CD1c-positive myeloid dendritic cell (primary cell): ENCODE data around the gene MACROH2A1.

ENCODE experiments used
- DNase-seq: peaks from one replicate; pipeline ENCODE4 v3.0.0-alpha.2; 2016; ENCODE audit errors: extremely low spot score

MACROH2A1 gene

DNA sequence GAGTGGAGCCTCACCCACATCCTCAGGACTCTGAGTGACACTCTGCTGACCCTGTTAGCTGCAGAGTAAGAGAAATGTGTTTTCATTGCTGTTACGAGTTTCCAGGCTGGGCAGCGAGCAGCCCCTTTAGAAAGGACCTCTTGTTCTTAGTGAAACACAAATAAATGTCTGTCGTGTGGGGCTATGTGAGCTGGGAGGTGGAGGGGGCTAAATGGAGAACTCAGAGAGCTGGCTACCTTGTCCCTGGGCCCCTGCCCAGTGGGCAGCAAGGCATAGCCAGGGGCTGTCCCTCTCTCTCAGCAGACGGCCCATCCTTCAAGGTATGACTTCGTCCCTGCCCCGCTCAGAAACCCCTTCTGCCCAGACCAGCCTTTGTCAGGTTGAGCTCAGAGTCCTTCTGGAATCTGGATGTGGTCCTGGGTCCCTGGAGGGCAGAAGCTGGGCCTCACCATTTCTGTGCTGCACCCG, 38.0 kb upstream of the MACROH2A1 start:
- DNase-seq = no peak

DNA sequence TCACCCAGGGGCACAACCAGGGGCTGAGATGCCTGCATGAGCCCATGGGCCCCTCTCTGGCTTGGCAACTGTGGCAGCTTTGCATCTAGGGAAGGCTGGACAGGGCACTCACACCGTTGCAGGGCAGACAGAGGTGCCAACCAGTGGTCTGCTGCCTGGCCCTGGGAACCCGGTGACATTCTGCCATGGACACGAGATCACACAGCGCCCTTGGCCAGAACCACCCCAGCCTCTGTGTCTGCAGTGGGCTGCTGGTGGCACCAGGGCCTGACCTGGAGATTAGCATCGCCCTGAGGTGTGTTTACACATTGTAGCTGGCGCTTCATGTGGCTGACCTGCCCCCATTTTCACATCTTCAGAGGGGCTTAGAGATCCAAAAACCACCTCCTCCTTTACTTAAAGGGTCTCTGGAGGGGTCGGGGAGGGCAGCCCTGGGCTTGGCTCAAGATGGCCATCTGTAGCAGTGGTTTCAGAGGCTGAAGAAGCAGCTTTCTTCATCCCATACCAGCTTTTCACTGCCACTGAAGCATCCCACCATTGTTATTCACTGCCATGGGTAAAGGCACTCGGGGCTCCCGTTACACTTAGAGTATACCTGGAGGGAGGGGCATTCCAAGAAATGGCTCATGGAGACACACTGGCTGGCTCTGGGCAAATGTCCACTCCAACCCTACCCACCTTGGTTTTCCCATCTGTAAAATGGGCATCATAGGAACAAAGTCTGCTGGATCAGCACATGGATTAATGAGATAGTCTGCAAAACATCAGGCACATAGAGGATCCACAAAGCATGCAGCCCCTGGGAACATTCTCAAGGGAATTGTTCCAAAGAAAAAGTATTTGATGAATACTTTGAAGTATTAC, 36.7 kb upstream of the MACROH2A1 start:
- DNase-seq = no peak

DNA sequence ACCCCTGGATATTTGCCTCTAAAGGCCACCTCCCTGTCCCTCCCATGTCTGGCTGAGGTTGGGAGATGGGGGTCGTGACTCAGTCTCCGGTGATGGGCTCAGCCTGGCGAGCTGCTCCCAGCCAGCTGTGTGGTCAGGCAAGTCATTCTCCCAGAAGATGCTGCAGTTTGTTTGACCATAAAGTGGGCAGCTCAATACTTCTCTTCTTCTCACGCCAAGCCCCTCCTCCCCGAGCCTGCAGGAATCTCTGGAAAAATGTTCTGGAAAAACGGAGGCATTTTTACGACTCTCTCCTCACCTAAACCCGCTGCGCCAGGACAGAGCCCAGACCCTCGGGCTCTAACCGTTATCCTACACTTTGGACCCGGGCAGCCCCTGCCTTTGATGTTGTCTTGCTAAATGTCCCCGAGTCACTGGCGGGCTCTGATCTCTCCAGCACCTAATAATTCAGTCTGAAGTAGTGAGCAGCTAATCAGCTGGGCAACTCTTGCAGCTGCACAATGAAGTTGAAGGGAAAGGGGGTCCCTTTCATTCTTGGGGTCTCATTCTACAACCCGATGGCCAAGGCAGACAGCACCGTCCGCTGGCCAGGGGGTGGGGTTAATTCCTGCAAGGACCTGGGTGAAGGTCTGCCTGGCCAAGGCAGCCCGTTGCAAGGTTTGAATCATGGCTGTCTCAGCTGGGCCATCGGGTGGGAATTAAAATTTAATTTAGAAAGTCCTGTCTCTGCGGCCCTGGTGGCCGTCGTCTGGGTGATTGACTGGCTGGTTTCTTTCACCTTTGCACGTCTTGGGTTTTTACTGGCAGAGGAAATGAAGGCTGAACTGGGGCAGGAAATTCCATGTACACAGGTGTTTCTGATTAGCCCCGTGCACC, 35.8 kb upstream of the MACROH2A1 start:
- no peak for DNase-seq

DNA sequence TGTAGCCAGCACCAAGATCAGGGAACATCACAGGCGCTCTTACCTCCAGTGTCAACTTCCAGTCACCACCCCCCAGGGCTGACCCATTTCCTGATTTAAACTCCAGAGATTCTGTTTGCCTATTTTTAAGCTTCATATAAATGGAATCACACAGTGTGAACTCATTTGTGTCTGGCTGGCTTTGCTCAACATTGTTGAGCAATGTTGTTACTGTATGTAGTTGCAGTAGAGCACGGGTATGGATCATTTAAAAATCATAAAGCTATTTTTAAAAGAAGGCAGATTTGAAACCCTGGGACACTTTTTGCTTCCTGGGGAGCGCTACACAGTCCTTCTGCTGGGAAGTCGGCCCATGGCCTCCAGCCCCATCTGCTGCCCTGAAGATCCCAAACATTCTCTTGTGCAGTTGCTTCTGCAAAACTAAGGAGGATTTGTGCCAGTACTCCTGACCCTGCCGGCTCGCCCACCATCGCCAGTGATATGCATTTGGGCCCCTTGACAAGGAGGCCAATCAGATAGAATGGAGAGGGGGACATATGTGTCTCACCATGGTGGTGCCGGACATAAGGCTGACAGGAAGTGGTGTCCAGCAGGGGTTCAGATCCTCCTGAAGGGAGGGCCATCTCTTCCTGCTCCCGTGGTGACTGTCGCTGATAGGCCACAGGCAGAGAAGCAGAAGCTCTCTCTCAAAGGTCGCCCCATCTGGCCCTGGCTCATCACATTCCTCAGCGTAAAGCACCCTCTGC, 34.8 kb upstream of the MACROH2A1 start:
- DNase-seq = peak; percentile 62

DNA sequence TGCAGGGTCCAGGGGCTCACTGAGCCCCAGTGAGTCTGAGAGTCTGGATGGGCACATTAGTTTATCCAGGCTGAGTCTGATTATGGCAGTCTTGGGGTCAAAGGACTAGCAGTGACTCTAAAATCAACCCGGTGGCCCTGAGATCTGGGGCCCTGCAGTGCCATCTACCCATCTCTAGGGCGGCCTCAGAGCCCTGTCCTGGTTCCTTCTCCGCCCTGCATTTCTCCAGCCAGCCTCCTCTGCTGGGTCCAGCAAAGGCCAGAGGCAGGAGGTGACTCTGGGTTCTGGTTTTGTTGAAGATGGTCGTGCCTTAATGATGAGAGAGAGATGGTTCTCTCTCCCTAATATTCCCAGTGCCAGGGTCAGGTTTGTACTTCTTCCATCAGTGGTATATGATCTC, 33.1 kb upstream of the MACROH2A1 start:
- no peak for DNase-seq

DNA sequence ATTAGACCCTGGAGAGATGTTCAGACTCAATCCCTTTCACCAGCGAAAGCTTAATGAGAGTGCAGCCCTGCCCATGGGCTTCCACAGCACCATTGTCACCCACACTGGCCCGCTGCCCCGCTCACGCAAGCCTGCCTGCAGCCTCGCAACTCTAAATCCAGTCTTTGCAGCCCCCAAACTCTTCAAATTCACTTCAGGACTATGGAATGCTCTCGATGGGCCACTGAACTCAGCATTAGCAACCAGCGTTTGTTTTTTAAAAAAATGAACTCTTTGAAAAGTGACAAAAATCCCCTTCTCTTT, 31.1 kb upstream of the MACROH2A1 start:
- no peak for DNase-seq

DNA sequence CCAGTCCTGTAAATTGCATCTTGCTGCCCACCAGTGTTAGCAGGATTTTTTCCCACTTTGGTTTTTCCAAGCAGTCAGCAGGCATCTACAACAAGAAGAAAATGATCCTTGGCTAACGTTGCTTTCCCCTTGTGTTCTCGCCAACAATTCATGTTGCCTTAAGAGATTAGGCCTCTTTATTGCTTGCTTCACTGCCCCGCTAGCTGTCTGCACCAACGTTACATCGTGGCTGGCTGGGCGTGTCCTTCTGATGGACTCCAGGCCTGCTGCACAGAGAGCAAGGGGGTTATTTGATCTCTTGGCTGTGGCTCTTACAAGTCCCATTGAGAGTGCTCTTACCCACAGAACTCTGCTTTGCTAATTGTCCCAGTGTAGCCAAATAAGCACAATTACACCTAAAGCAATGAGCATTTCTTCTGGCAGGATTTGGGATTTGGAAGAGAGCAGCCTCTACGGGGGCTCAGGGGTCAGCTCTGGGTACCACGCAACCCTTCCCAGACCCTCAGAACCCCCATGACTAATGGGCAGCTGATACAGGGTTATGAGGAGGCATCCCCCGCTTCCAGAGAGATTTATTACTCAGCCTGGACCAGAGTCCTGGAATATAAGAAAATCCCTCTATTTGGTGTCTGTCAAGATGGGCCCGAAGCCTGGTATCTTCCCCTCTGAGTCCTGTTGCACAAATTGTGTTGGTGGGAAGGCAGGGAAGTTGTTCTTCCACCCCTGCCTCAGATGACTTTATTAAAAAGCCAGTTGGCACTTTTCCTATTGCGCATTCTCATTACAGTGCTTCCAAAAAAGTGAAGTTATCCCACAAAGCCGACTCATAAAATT, 30.5 kb upstream of the MACROH2A1 start:
- DNase-seq = peak; percentile 42

DNA sequence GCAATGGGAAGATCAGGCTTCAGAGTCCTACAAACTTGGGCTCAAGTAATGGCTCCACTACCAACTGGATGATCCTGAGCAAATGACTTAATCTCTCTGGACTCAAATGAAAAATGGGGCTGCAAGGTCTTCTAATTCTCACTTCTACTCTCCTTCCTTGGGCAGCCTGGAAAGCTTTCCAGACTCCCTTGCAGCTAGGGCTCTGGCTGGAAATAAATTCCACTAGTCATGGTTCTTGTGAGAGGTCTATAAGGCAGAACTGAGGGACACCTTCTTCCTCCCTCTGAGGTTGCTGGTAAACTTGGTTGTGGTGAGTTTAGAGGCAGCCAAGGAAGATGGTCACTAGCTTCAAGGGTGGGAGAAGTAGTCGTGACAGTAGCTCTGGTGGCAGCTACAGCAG, 29.6 kb upstream of the MACROH2A1 start:
- DNase-seq = no peak

DNA sequence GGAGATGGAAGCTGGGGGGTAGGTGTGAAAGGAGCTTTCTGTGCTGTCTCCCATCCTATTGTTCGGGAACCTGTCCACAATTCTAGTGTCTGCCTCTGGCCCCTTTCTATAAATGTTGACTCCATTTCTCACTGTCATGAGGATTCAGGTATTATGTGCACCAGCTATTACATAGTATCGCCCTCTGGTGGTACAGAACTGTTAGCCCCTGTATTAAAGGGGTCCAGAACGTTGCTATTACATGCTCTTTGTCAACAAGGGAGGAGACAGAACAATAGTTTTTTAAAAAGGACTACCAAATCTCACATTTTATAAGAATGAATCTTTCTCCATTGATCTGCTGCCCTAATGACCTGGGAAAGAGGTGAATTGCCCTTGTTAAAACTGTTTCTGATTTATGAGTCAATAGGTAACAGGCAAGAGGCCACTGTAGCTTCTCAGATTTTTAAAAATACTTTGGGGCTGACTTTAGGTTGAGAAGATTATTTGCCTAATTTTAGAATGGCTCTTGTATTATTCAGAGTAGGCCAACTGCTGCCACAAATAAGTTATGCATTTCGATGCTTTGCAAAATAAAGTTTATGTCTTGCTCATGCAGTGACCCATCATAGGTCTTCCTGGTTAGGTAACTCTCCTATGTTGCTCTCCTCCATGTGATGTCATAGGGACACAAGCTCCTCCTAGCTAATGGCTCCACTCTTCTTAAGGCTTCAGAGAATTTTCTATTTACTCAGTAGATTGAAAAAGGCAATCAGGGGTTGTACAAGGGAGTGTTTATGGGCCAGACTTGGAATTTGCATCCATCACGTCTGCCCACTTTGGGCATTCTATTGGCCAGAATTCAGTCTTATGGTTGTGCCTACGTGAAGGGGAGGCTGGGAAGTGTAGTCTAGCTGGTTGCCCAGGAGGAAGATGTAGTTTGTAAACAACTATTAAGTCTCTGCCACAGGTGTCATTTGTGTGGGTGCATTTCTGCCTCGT, 27.4 kb upstream of the MACROH2A1 start:
- peak; percentile 51 for DNase-seq

DNA sequence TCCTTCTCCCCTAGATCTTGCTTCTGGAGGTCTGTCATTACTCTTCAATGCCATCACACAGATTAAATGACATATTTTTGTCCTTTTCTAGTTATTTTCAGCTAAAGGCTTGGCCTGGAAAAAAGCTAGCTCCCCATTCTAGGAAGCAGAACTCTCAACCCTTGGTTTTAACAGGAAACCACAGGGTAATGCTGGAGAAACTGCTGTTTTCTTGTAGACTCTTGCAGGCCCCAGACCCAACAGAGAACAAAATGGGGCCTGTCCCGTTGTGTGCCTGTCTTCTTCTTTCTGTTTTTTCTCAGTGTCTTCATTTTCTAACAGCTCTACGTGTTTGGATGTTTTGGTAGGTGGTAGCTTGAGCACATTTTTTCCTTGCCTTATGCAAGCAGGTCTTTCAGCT, 26.6 kb upstream of the MACROH2A1 start:
- DNase-seq = peak; percentile 28

DNA sequence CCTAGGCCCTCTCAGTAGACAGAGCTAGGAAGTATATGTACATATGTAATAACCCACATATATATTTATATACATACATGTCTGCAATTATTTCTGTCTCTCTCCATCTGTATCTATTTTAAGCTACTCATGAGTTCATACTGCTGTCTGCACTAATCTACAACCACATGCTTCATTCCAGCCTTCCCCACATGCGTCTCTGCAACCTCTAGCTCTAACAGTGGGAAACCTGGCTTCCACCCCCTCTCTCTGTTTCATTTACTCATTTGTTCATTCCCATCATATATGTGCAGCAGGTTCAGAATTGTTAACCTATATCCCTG, 24.8 kb upstream of the MACROH2A1 start:
- no peak for DNase-seq

DNA sequence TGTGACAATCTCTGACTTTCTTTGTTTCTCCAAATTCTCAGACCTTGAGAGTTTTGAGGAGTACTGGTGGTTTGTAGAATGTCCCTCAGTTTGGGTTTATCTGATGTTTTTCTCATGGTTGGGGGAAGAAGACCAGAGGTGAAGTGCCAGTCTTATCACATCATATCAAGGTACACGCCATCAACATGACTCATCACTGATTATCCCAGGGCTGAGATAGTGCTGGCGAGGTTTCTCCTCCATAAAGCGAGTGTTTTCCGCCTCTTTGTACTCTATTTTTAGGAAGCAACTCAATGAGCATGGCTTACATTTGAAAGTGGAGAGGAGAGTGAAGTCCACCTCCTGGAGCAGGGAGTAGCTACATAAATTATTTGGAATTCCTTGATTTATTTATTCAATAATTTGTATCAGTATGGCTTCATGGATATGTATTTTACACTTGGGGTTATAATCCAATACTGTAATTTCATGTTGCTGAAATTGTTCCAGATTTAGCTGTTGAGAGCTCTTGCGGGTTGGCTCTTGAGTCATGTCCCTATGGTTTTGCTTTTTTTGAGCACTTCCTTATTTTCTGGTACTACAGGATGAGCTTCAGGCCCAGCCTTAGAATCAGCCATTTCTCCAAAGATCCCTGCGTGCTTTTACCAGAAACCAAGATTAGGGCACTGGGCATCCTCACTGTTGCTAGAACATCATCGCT, 24.3 kb upstream of the MACROH2A1 start:
- peak; percentile 74 for DNase-seq

DNA sequence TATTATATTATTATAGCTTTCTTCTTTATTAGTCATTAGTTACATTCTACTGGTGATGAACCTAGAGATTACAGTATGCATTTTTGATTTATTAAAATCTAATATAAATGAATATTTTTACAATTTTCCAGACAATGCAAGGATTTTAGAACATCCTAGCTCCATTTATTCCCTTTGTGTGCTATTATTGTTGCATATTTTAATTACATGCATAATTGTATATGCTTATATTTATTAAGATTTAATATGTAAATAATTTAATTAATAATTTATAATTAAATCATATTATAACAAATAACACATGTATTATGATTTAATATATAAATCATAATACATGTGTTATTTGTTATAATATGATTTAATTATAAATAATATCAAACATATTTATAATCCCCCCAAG, 23.4 kb upstream of the MACROH2A1 start:
- DNase-seq = no peak

DNA sequence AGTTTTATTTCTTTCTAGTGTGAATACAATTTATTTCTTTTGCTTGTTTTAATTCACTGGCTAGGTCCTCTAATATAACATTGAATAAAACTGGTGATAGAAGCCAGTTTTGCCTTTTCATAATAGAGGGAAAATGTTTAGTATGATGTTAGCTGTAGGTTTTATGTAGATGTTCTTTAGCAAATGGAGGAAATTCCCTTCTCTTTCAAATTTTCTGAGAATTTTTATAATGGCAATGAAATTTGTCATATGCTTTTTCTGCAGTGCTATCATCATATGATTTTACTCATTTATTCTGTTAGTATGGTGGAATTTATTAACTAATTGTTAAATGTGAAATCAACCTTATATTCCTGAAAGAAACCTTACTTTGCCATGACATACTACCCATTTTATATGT, 18.1 kb upstream of the MACROH2A1 start:
- no peak for DNase-seq

DNA sequence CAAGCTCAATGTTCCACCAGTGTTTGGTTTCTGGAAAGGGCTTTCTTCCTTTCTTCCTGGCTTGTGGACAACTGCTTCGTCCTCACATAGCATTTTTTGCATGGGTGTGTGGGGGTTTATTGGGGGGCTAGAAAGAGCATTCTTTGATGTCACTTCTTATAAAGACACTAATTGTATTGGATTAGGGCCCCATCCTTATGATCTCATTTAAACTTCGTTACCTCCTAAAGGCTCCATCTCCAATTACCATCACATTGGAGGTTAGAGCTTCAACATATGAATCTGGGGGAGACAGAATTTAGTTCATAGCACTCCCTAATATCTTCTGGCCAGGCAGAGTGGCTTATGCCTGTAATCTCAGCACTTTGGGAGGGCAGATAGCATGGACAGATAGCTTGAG, 6.1 kb upstream of the MACROH2A1 start:
- no peak for DNase-seq

DNA sequence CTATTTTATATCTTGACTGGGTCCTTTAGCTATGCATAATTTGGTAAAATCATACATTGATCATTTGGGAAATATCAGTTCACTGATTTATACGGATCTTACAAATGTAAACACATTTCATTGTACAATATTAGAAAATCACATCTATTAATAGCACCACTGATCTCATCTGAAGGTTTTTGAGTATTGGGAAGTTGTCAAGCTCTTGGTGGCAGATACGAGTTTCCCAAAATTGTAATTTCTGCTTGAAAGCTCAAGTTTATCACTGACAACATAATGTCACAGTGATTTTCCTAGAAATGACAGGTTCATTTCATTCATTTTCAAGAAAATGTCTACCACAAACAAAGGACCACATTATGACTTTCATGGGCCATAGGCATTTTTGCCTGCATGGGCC, 3.0 kb upstream of the MACROH2A1 start:
- no peak for DNase-seq

DNA sequence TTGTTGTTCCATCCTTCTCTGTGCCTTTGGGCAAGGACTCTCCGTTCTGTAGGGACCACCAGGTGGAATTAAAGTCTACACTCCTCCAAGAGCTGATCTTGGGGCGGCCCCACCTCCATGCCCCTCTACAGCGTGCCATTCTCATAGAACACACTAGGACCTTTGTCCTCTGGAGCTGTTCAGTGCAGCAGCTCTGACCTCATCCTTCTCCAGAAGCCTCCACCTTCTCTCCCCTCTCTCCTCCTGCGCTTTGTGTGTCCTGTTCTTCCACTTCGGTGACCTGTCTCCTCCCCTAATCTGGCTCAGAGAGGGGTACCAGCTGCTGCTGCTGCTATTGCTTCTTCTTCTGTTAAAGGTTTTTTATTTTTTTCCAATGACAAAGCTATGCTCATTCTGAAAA, 1.8 kb upstream of the MACROH2A1 start:
- no peak for DNase-seq

DNA sequence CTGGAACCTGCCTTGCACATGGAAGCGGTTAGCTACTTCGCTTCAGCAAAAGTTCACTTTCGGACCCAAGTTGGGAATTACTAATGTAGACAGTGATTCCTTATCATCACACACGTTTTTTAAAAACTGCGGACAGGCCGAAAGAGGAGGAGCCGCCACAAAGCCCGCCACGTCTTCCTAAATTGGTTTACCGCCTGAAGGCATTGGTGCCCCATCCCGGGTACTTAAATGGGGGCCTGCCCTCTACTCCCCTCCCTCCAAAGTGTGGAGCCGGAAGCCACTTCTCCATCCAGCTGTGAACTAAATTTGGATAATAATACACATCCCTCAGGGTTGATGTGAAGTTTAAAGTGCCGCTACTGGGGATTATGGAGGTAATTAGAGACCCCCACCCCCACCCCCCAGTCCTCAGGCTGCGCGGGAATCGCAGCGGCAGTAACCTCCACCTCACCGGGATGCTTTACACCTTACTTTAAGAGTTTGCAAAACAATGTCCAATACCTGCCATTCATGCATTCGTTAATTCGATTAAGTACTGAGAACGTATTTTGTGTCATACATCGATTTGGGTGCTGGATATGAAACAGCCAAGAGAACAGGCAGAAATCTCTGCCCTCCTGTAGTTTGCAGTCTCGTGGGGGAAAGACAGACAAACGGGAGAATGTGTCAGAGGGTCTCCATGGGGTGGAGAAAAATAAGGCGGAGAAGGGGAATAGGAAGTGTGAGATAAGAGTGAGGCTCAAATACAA, 937 bp upstream of the MACROH2A1 start:
- DNase-seq = no peak
